ENCODE measurements around the gene PHKB.
A peak's percentile ranks its signal among the peaks of the same experiment; 100 is the strongest.

PHKB gene

DNA sequence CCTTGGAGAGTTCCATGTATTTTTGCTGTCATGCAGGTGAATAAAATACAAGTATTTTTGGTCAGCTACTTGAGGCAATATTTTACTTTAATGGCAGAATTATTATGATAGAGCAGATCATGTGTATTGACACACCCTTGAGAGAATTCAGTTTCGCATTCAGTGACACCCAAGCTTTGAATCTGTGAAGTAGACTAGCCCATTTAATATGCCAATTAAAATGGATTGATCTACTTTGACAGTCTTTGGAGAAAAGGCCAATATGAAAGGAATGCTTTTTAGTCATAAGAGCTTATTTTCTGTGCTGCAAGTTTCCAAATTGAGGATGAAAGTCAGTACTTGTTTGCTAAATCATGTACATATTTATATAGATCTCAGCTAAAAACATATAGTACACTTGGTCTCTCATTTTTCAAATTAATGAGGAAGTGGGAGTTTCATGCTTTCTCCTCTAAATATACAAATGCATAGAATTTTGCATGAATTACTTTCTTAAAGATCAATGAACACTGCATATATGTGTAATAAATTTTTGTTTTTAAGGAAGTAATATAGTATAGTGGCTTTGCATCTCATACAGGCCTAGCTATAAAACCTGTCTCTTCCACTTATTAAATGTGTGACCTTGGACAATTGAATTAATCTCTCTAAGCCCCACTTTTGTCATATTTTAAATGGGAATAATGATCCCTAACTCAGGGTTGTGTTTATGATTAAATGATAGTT is 161.5 kb downstream of the PHKB start:
- FAIRE-seq (no peak), DNase-seq (ENCODE audit: low spot score) (no peak)

GRCh38 chr16:47624563-47624962 is 163.4 kb downstream of the PHKB start:
- FAIRE-seq (no peak), DNase-seq (ENCODE audit: low spot score) (no peak)

- FAIRE-seq (no peak), DNase-seq (ENCODE audit: low spot score) (no peak)
Measured at GRCh38 chr16:47625115-47625567, 164.0 kb downstream of the PHKB start.

DNA sequence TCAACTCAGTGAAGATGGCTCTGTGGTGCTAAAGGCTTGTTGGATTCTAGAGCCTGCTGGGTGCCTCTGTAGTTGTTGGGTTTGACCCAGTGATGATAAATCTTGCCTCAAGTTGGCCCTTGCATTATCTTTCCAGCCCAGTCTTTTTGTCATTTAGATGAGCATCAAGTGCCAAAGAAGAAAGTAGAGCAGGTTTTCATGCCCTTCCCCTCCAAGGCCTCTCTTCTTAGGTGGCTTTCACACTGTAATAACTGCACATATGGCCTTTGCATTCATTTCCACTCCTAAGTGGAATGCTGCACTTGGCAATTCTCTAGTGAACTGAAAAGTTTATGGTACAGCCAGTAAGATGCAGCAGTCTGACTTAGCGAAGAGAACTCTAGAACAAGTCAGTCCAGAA is 165.1 kb downstream of the PHKB start:
- no peak for FAIRE-seq

GRCh38 chr16:47627085-47627639 is 166.0 kb downstream of the PHKB start:
- no peak for DNase-seq (ENCODE audit: low spot score)
- no peak for FAIRE-seq

More for the DNA sequence above, 165.1 kb downstream of the PHKB start:
- DNase-seq (ENCODE audit: low spot score), result no peak

DNA sequence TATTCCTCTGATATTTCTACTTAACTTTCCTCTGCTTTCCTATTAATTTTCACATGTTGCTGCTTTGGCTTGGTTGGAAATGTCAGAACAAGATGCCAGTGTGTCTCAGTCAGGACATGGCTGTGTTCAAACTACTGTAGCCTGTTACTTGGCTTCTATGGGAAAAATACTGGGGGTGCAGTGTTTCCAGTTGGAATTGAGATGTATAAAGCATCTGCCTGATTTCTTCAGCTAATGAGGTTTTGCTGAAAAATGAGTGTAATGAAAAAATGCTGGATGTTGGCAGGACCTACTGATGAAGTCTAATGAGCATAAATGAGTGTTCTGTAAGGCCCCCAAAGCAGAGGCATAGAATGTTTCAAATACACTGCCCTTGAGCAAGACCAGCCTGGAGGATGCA is 166.6 kb downstream of the PHKB start:
- DNase-seq (ENCODE audit: low spot score) (no peak), FAIRE-seq (no peak)

DNA sequence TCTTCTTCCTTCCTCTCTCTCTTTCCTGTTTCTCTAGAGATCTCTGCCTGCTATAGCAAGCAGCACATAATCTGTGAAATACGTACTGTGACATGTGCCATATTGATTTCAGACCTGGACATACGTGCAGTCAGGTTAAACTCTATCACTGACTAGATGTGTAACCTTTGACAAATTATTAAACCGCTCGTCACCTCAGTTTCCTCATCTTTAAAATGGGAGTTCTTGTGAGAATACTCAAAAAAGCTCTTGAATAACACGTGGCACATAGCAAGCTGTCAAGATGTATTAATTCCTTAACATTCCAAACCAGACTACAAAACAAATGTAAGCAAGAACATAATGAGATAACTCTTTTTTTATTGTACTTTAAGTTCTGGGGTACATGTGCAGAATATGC is 170.0 kb downstream of the PHKB start:
- no peak for FAIRE-seq
- DNase-seq (ENCODE audit: low spot score), result no peak

GRCh38 chr16:47634126-47634525 is 173.0 kb downstream of the PHKB start:
- DNase-seq (ENCODE audit: low spot score), result no peak
- FAIRE-seq, result no peak

GRCh38 chr16:47634727-47635126 is 173.6 kb downstream of the PHKB start:
- DNase-seq (ENCODE audit: low spot score), result no peak
- no peak for FAIRE-seq

DNA sequence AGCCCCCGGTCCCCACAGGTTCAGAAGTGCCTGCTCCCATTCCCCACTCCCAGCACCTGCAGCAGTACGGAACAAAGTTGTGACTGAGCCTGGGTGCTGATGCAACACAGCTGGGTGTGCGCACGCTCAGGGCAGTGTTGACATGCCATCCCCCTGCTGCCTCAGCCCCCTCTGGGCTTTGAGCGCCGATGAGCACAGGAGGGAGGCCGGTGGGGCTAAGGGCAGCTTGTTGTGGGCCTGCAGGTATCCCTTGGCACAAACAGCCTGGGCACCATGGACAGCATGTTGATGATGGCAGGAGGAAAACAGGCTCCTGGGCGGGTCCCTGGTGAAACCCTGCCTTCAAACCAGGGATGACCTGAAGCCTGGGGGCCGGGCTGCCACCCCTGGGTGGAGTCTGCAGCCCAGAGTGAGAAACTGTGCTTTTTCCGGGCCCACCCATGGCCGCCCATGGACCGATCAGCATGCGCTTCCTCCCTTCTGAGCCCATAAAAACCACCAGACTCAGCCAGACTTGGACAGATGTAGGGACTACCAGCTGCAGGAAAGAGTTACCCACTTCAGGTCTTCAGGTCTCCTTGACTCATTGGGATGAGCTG is 175.5 kb downstream of the PHKB start:
- DNase-seq (ENCODE audit: low spot score) (no peak), FAIRE-seq (no peak)

DNA sequence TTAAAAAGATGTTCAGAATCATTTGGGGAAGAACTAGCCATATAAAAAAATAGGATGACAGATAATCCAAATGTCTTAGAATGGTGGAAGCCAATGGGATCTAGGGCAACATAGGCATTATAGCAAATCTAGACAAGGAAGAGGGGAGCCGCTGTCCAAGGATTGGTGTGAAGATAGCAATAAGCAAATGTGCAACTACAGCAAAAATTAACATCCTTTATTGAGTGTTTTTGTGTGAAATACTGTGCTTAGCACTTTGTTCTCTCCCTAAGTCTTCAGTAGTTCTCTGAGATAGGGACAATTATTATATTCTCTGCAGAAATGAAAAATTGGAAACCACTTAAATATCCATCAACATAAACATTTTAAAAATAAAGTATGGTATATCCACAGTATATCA is 177.0 kb downstream of the PHKB start:
- DNase-seq (ENCODE audit: low spot score) (no peak), FAIRE-seq (no peak)

DNA sequence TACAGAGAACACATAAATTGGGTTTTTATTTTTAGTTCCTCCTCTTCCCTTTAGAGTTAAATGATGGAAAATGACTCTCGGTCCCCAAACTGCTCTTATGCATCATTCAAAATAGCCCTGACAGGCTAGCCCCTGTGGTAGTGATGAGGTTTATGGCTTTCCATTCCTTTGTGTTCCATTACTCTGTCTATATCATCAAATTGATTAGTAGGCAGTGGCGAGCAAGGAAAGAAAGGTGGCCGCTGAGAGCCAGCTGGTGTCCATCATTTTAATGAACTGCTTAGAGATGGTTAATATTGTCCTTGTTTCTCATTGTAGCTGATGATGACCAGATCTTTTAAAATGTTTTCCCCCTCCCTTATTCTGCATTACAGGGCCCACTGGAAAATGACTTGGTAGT is 179.5 kb downstream of the PHKB start:
- DNase-seq (ENCODE audit: low spot score) (no peak), FAIRE-seq (no peak)

DNA sequence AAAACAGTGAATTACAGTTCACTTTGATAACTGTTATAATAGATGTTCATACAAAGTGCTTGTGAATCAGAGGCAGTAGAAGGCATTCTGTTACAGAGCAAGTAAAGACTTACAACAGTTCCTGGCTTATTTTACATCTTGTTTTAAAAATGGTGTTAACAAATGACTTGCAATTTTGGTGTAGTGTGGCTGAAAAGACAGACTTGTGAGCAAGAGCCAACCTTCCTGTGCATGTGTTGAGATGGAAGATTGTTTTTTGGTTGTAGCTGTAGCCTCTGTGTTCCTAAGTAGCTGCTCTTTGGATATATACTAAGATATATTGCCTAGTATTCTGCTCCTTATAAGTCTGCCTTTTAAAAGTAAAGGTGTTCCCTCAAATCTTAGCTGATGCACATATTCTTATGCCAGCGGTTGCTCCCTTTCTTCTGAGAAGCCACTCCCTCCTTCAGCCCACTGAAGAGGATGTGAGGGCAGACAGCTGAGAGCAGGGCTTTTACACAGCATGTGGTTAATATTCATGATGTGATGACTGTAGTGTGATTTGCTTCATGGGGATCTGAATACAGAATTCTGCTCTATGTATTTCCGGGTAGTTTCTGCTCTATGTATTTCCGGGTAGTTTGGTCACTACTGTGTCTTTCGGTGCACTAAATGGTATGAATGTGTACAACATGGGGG is 182.3 kb downstream of the PHKB start:
- FAIRE-seq (no peak), DNase-seq (ENCODE audit: low spot score) (no peak)

GRCh38 chr16:47644166-47644565 is 183.0 kb downstream of the PHKB start:
- FAIRE-seq (peak; percentile 87), DNase-seq (ENCODE audit: low spot score) (peak; percentile 23)

DNA sequence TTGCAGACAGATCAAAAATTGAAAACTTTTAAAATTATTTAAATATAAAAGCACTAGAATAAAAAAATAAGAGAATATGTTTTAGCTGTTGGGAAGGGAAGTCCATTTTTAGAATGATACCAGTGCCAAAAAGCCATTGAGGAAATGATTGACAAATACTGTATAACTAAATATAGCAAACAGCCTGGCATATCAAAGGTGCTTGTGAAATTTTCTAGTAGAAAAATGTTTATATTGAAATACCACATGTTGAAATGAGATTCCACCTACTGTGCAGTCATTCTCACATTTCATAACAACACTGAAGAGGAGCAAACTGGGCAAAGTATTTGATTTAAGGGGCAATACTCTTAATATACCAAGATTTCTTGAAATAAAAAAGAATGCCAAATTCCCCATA is 183.5 kb downstream of the PHKB start:
- DNase-seq (ENCODE audit: low spot score) (no peak), FAIRE-seq (no peak)

DNA sequence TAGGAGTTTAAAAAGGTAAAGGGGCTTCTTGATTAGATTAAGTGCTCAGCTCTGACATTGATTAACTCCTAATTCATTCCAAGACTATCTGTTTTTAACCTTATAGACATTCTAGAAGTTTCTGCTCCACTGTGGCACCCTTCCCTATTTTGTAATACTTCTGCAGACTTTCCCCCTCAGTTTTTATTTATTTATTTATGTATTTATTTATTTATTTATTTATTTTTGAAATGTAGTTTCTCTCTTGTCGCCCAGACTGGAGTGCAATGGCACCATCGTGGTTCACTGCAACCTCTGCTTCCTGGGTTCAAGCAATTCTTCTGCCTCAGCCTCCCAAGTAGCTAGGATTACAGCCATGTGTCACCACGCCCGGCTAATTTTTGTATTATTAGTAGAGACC is 185.8 kb downstream of the PHKB start:
- no peak for DNase-seq (ENCODE audit: low spot score)
- FAIRE-seq, result no peak

- DNase-seq (ENCODE audit: low spot score) (no peak), FAIRE-seq (no peak)
Measured at GRCh38 chr16:47657032-47657431, 195.9 kb downstream of the PHKB start.

GRCh38 chr16:47657977-47658376 is 196.8 kb downstream of the PHKB start:
- no peak for DNase-seq (ENCODE audit: low spot score)
- FAIRE-seq, result no peak

- FAIRE-seq (no peak), DNase-seq (ENCODE audit: low spot score) (no peak)
Measured at GRCh38 chr16:47660540-47660939, 199.4 kb downstream of the PHKB start.

DNA sequence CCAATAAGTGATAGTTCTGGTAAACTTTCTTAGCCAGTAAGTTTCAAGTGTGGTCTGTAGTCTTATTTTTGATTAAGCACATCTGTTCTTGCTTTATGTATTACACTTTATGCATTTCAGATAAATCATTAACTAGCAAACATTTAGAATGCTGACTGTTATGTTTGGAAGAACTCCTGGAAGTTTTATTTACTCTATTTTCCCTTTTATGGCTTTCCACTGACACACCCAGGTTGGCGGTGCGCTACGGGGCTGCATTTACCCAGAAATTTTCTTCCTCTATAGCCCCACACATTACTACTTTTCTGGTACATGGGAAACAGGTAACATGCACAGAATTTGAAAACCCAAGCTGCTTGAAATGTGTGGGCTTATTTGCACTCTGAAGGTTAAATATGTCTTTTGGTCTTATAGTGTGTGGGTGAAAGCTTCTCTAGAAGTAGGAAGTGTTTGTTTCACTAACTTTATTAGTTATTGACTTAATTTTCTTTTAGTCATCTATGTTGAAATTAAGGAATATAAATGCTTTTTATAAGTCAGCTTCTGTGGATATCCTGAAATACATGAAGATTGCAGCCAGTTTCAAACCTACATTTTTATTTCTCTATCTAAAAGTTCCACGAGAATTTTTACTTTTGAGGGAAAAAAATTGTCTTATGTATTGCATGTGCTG is 203.7 kb downstream of the PHKB start:
- FAIRE-seq (no peak), DNase-seq (ENCODE audit: low spot score) (no peak)

DNA sequence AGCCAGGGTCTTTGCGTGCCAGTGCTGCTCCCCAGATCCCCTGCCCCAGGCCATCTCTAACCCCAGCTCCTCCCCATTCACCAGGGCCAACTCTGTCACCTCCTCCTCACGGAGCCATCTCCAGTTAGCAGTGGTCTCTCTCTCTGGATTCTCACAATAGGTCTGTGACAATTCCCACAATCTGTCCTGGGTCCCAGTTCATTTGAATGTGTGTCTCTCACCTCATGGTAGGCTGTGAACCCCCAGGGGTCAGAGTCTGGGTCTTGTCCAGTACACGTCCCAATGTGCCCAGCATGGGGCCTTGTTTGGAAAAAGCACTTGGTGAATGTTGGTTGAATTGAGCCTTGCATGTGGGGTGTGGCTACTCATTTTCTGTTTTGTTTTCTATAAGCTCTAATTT is 205.3 kb downstream of the PHKB start:
- FAIRE-seq (no peak), DNase-seq (ENCODE audit: low spot score) (no peak)

GRCh38 chr16:47667956-47668355 is 206.8 kb downstream of the PHKB start:
- FAIRE-seq (no peak), DNase-seq (ENCODE audit: low spot score) (no peak)
